Thyroid gland (tissue), 4 donors: ENCODE measurements around the gene PFN1.
A peak's percentile ranks its signal among the peaks of the same experiment; 100 is the strongest.

ENCODE experiments used
- CTCF ChIP-seq, 6 experiments: fragments of 200-600 bp in 3 of 6; fragments of 450-650 bp in 3 of 6; sonication (generic) in 3 of 6; IDR thresholded peaks; one replicate each; pipeline ENCODE4 v1.5.1; 2016 to 2019; ENCODE audit warnings: antibody characterized with exemption in 6 of 6, mild to moderate bottlenecking in 2 of 6, inconsistent platforms in 1 of 6, moderate library complexity in 1 of 6
- POLR2A ChIP-seq, 2 donors: fragments of 450-650 bp; IDR thresholded peaks; one replicate each; pipeline ENCODE4 v1.6.1; 2017; ENCODE audit warnings: antibody characterized with exemption in 2 of 2, mild to moderate bottlenecking in 2 of 2, moderate library complexity in 1 of 2

DNA sequence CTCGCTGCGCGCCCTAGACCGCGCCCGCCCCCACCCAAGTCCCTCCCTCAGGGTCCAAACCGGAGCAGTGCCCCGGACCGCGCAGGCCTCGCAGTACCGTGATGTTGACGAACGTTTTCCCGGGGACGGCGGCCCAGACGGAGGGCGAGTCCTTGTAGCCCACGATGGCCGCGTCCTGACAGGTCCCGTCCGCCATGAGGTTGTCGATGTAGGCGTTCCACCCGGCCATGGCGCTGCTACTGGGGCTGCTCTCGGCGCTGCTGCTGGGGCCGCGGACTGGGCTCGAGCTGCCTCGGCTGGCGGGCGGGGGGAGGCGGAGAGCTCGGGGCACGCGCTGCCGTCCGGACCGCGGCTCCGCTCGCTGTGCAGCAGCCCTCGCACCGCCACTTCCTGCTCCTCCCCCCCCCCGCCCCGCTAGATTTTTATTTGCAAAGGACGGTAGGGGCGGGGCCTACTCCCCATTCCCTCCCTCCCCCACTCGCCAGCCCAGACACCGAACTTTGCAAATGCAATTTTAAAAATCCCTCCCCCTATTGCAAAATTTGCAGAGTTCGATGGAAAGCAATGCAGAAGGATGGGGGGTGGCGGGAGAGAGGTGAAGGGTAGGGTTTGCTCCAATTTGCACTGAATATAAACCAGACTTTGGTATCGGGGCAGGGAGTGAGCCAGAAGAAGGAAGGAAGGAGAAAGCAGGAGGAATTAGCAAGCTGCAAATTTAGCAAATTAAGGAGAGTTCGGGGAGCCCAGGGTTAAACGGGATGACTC is at the start of gene PFN1:
- TF ChIP-seq CTCF (IDR thresholded peaks at IDR 0.05) = no peak
- peak; percentile 70 to 77 for TF ChIP-seq POLR2A (IDR thresholded peaks at IDR 0.05)
